HG03432 (cell line): ENCODE measurements around the gene FBXL4.

ENCODE experiments used
- ATAC-seq: cut with Tn5 transposase; IDR thresholded peaks from one replicate; pipeline ENCODE4 v1.9.1; 2021; ENCODE audit warnings: mild to moderate bottlenecking, moderate library complexity; ENCODE audit not compliant: unreplicated experiment

The FBXL4 gene

GRCh38 chr6:98840385-98840784, 107.4 kb downstream of the FBXL4 start:
- ATAC-seq, result no peak

- no peak for ATAC-seq
Measured at GRCh38 chr6:98839781-98840361, 107.9 kb downstream of the FBXL4 start.

GRCh38 chr6:98838975-98839374, 108.8 kb downstream of the FBXL4 start:
- ATAC-seq, result no peak

- no peak for ATAC-seq
Measured at GRCh38 chr6:98838032-98838431, 109.7 kb downstream of the FBXL4 start.

GRCh38 chr6:98836962-98837944, 110.5 kb downstream of the FBXL4 start:
- ATAC-seq, result no peak

- ATAC-seq, result no peak
Measured at GRCh38 chr6:98836025-98836961, 111.5 kb downstream of the FBXL4 start.

GRCh38 chr6:98835149-98836024, 112.4 kb downstream of the FBXL4 start:
- no peak for ATAC-seq

- peak; percentile 73 for ATAC-seq
Measured at GRCh38 chr6:98834060-98835031, 113.4 kb downstream of the FBXL4 start, which contains the start of gene POU3F2. TSS of gene POU3F2 (plus strand) at chr6:98834574. CDS start at chr6:98834874, 300 bp downstream.

GRCh38 chr6:98833307-98834059, 114.3 kb downstream of the FBXL4 start:
- ATAC-seq, result peak; percentile 6

- ATAC-seq, result peak; percentile 35
Measured at GRCh38 chr6:98833057-98833306, 114.8 kb downstream of the FBXL4 start.

- no peak for ATAC-seq
Measured at GRCh38 chr6:98832284-98833056, 115.3 kb downstream of the FBXL4 start.

- ATAC-seq, result no peak
Measured at GRCh38 chr6:98831959-98832283, 115.8 kb downstream of the FBXL4 start.

- no peak for ATAC-seq
Measured at GRCh38 chr6:98831057-98831958, 116.4 kb downstream of the FBXL4 start.

GRCh38 chr6:98830146-98830545, 117.6 kb downstream of the FBXL4 start:
- ATAC-seq, result no peak

GRCh38 chr6:98828941-98829411, 118.8 kb downstream of the FBXL4 start:
- ATAC-seq, result no peak

- ATAC-seq, result no peak
Measured at GRCh38 chr6:98828211-98828788, 119.4 kb downstream of the FBXL4 start.
